Keratinocyte (primary cell): Measurements from ENCODE around the gene TMEM176B.

Source experiments
- CTCF ChIP-seq, 3 experiments: IDR thresholded peaks in 1 of 3; conservative IDR thresholded peaks in 1 of 3; optimal IDR thresholded peaks in 1 of 3; 2 replicates in 2 of 3; 3 replicates in 1 of 3; pipeline versions ENCODE3 to v1.5.1; 2011; ENCODE audit warnings: low read length in 3 of 3, mild to moderate bottlenecking in 3 of 3, moderate library complexity in 2 of 3, control low read depth in 1 of 3, inconsistent platforms in 1 of 3; ENCODE audit not compliant: insufficient read depth in 2 of 3; ENCODE audit errors: extremely low read depth in 1 of 3
- EZH2 ChIP-seq: IDR thresholded peaks from one replicate; pipeline ENCODE4 v1.6.1; 2012; ENCODE audit warnings: inconsistent platforms, mild to moderate bottlenecking, low read length, moderate library complexity

- TF ChIP-seq CTCF (optimal IDR thresholded peaks at IDR 0.05 in 1 of 3, IDR thresholded peaks at IDR 0.05 in 1 of 3, conservative IDR thresholded peaks at IDR 0.05 in 1 of 3; ENCODE audit: extremely low read depth in 1 of 3, insufficient read depth in 2 of 3, low read length in 3 of 3), result no peak
- no peak for TF ChIP-seq EZH2
Observed at GRCh38 chr7:150799156-150799555, 1.0 kb downstream of the TMEM176B start.
